HEK293 (cell line): ENCODE measurements around the gene TNFAIP1.
A peak's percentile ranks its signal among the peaks of the same experiment; 100 is the strongest.

Source experiments
- BCL11A ChIP-seq: fragments of 450-650 bp; formaldehyde crosslinking; IDR thresholded peaks from 2 replicates; pipeline ENCODE4 v1.5.1; 2016; ENCODE audit warnings: low read depth, missing biosample characterization, missing genetic modification characterization
- BCL11B ChIP-seq: fragments of 450-650 bp; formaldehyde crosslinking; IDR thresholded peaks from 2 replicates; pipeline ENCODE4 v1.5.1; 2016; ENCODE audit warnings: low read depth, missing biosample characterization, missing genetic modification characterization
- GLI4 ChIP-seq: fragments of 450-650 bp; formaldehyde crosslinking; IDR thresholded peaks from 2 replicates; pipeline ENCODE4 v1.5.1; 2016; ENCODE audit warnings: missing biosample characterization, missing genetic modification characterization
- KLF1 ChIP-seq: fragments of 450-650 bp; formaldehyde crosslinking; IDR thresholded peaks from 2 replicates; pipeline ENCODE4 v1.5.1; 2016; ENCODE audit warnings: missing biosample characterization, missing genetic modification characterization
- KLF9 ChIP-seq: fragments of 450-650 bp; formaldehyde crosslinking; IDR thresholded peaks from 2 replicates; pipeline ENCODE4 v1.5.1; 2016; ENCODE audit warnings: missing biosample characterization, missing genetic modification characterization, low read depth
- PRDM1 ChIP-seq: fragments of 450-650 bp; formaldehyde crosslinking; IDR thresholded peaks from 2 replicates; pipeline ENCODE4; 2016; ENCODE audit warnings: missing biosample characterization, missing genetic modification characterization
- SP2 ChIP-seq: fragments of 450-650 bp; formaldehyde crosslinking; IDR thresholded peaks from 2 replicates; pipeline ENCODE4 v1.5.1; 2016; ENCODE audit warnings: missing biosample characterization, missing genetic modification characterization
- ZBTB10 ChIP-seq: fragments of 450-650 bp; formaldehyde crosslinking; IDR thresholded peaks from 2 replicates; pipeline ENCODE4 v1.5.1; 2016; ENCODE audit warnings: missing biosample characterization, missing genetic modification characterization
- ZBTB17 ChIP-seq: fragments of 450-650 bp; formaldehyde crosslinking; IDR thresholded peaks from 2 replicates; pipeline ENCODE4 v1.5.1; 2016; ENCODE audit warnings: missing biosample characterization, missing genetic modification characterization
- ZFHX2 ChIP-seq: fragments of 450-650 bp; formaldehyde crosslinking; conservative IDR thresholded peaks from 2 replicates; pipeline ENCODE4 v1.5.1; 2016; ENCODE audit warnings: missing biosample characterization, missing genetic modification characterization
- ZFP69B ChIP-seq: fragments of 450-650 bp; formaldehyde crosslinking; IDR thresholded peaks from 2 replicates; pipeline ENCODE4 v1.5.1; 2016; ENCODE audit warnings: missing biosample characterization, missing genetic modification characterization
- ZIC2 ChIP-seq: fragments of 450-650 bp; formaldehyde crosslinking; IDR thresholded peaks from 2 replicates; pipeline ENCODE4 v1.5.1; 2016; ENCODE audit warnings: missing biosample characterization, missing genetic modification characterization
- ZNF114 ChIP-seq: fragments of 450-650 bp; formaldehyde crosslinking; IDR thresholded peaks from 2 replicates; pipeline ENCODE4 v1.5.0; 2017; ENCODE audit warnings: missing biosample characterization, missing genetic modification characterization
- ZNF239 ChIP-seq: fragments of 450-650 bp; formaldehyde crosslinking; IDR thresholded peaks from 2 replicates; pipeline ENCODE4 v1.5.1; 2016; ENCODE audit warnings: missing biosample characterization, missing genetic modification characterization
- ZNF280D ChIP-seq: fragments of 450-650 bp; formaldehyde crosslinking; IDR thresholded peaks from 2 replicates; pipeline ENCODE4 v1.5.1; 2016; ENCODE audit warnings: missing biosample characterization, missing genetic modification characterization
- ZNF292 ChIP-seq: fragments of 450-650 bp; formaldehyde crosslinking; IDR thresholded peaks from 2 replicates; pipeline ENCODE4 v1.5.1; 2016; ENCODE audit warnings: low read depth, missing biosample characterization, missing genetic modification characterization, borderline replicate concordance
- ZNF37A ChIP-seq: fragments of 450-650 bp; IDR thresholded peaks from 2 replicates; pipeline ENCODE4 v1.5.1; 2018; ENCODE audit warnings: missing biosample characterization, missing genetic modification characterization
- ZNF398 ChIP-seq: fragments of 450-650 bp; formaldehyde crosslinking; IDR thresholded peaks from 2 replicates; pipeline ENCODE4 v1.5.1; 2017; ENCODE audit warnings: missing biosample characterization, missing genetic modification characterization
- ZNF416 ChIP-seq: fragments of 450-650 bp; formaldehyde crosslinking; IDR thresholded peaks from 2 replicates; pipeline ENCODE4 v1.5.1; 2016; ENCODE audit warnings: missing biosample characterization, missing genetic modification characterization
- ZNF48 ChIP-seq: fragments of 450-650 bp; formaldehyde crosslinking; IDR thresholded peaks from 2 replicates; pipeline ENCODE4 v1.5.1; 2016; ENCODE audit warnings: missing biosample characterization, missing genetic modification characterization
- ZNF544 ChIP-seq: fragments of 450-650 bp; formaldehyde crosslinking; IDR thresholded peaks from 2 replicates; pipeline ENCODE4 v1.5.0; 2017; ENCODE audit warnings: missing biosample characterization, missing genetic modification characterization
- ZNF558 ChIP-seq: fragments of 450-650 bp; formaldehyde crosslinking; IDR thresholded peaks from 2 replicates; pipeline ENCODE4 v1.5.1; 2016; ENCODE audit warnings: missing biosample characterization, missing genetic modification characterization
- ZNF610 ChIP-seq: fragments of 450-650 bp; formaldehyde crosslinking; IDR thresholded peaks from 2 replicates; pipeline ENCODE4 v1.5.1; 2016; ENCODE audit warnings: missing biosample characterization, missing genetic modification characterization, borderline replicate concordance
- ZNF621 ChIP-seq: fragments of 450-650 bp; formaldehyde crosslinking; IDR thresholded peaks from 2 replicates; pipeline ENCODE4 v1.5.1; 2017; ENCODE audit warnings: missing biosample characterization, missing genetic modification characterization
- ZNF660 ChIP-seq: fragments of 450-650 bp; IDR thresholded peaks from 2 replicates; pipeline ENCODE4 v1.5.1; 2018; ENCODE audit warnings: missing biosample characterization, mild to moderate bottlenecking, missing genetic modification characterization
- ZNF664 ChIP-seq: fragments of 450-650 bp; formaldehyde crosslinking; IDR thresholded peaks from 2 replicates; pipeline ENCODE4 v1.5.1; 2016; ENCODE audit warnings: missing biosample characterization, missing genetic modification characterization
- ZNF76 ChIP-seq: fragments of 450-650 bp; formaldehyde crosslinking; IDR thresholded peaks from 2 replicates; pipeline ENCODE4; 2016; ENCODE audit warnings: low read depth, missing biosample characterization, missing genetic modification characterization, borderline replicate concordance
- ZNF791 ChIP-seq: fragments of 450-650 bp; formaldehyde crosslinking; IDR thresholded peaks from 2 replicates; pipeline ENCODE4 v1.5.1; 2016; ENCODE audit warnings: missing biosample characterization, missing genetic modification characterization
- ZNF792 ChIP-seq: fragments of 450-650 bp; formaldehyde crosslinking; IDR thresholded peaks from 2 replicates; pipeline ENCODE4 v1.5.1; 2016; ENCODE audit warnings: missing biosample characterization, missing genetic modification characterization
- TF ChIP-seq, protein P1 (sequence below): sonication (generic); formaldehyde crosslinking; IDR thresholded peaks from 2 replicates; pipeline ENCODE4 v1.8.1; 2022; ENCODE audit warnings: mild to moderate bottlenecking, moderate library complexity, missing genetic modification reagents
- TF ChIP-seq, protein P2 (sequence below): fragments of 450-650 bp; IDR thresholded peaks from 2 replicates; pipeline ENCODE4 v1.5.1; 2018; ENCODE audit warnings: missing biosample characterization, missing genetic modification characterization

Gene TNFAIP1

DNA sequence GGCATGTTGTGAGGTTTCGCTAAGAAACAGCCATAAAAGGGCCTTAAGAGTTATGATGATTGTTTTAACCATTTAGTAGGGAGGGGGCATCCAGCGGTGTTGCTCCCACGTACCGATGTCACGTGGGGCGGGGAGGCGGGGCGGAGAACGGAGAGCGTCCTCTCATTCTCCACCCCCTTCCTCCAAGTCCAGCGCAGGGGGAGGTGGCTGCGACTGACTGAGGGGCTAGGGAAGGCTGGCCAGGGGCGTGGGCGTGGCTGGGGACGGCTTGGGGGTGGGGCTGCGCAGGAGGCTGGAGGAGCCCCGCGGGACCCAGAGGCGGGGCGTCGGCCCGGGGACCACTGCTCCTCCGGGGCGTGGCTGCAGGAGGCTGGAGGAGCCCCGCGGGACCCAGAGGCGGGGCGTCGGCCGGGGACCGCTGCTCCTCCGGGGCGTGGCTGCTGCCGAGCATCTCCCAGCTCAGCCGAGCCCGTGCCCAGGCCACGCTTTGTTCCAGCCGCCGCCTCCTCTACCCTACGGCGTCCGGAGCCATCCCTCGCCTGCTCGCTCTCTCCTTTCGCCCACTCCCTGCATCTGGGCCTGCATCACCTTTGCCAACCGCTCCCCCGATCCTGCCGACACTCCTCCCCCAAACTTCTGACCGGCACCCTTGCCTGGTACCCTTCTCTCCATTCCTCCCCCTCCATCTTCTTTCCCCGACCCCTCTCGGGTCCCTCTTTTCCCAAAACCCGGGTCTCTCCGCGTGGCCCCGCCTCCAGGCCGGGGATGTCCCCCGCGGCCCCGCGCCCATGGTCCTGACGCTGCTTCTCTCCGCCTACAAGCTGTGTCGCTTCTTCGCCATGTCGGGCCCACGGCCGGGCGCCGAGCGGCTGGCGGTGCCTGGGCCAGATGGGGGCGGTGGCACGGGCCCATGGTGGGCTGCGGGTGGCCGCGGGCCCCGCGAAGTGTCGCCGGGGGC is 36.0 kb downstream of the TNFAIP1 start, which contains the start of gene SARM1 (continued):
- TF ChIP-seq ZNF280D (tag by site-specific recombination): no peak
- TF ChIP-seq ZNF239 (tag by site-specific recombination): no peak; the same call in 1 of the 2 replicates
- TF ChIP-seq ZNF48 (tag by site-specific recombination): no peak
- TF ChIP-seq ZBTB10 (tag by site-specific recombination): peak; percentile 84
- TF ChIP-seq GLI4 (tag by site-specific recombination): peak; percentile 87; the same call in 1 of the 2 replicates
- TF ChIP-seq BCL11A (tag by site-specific recombination): no peak
- TF ChIP-seq ZBTB17 (tag by site-specific recombination): peak; percentile 87
- no peak for TF ChIP-seq ZNF791
- TF ChIP-seq ZNF114 (tag by site-specific recombination): no peak
- TF ChIP-seq ZNF416 (tag by site-specific recombination): no peak
- TF ChIP-seq ZFP69B (tag by site-specific recombination): peak; percentile 86
- TF ChIP-seq ZNF76 (tag by site-specific recombination): peak; percentile 82
- TF ChIP-seq ZNF544 (tag by site-specific recombination): no peak
- TF ChIP-seq ZNF660 (tag by site-specific recombination): no peak
- TF ChIP-seq ZNF37A: no peak
- no peak for TF ChIP-seq ZNF610
- no peak for TF ChIP-seq ZNF558
- TF ChIP-seq PRDM1 (tag by site-specific recombination): no peak
- TF ChIP-seq ZNF292: no peak
- no peak for TF ChIP-seq ZNF621 (tag by site-specific recombination)
- no peak for TF ChIP-seq ZNF664 (tag by site-specific recombination)
- peak; percentile 84 for TF ChIP-seq SP2 (tag by site-specific recombination)
- no peak for TF ChIP-seq ZNF792
- TF ChIP-seq KLF1 (tag by site-specific recombination): peak; percentile 96
- peak; percentile 97 for TF ChIP-seq KLF9 (tag by site-specific recombination)
- TF ChIP-seq, protein P1, sequence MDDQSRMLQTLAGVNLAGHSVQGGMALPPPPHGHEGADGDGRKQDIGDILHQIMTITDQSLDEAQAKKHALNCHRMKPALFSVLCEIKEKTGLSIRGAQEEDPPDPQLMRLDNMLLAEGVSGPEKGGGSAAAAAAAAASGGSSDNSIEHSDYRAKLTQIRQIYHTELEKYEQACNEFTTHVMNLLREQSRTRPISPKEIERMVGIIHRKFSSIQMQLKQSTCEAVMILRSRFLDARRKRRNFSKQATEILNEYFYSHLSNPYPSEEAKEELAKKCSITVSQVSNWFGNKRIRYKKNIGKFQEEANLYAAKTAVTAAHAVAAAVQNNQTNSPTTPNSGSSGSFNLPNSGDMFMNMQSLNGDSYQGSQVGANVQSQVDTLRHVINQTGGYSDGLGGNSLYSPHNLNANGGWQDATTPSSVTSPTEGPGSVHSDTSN (CRISPR knock-in tag): peak; percentile 70
- TF ChIP-seq, protein P2, sequence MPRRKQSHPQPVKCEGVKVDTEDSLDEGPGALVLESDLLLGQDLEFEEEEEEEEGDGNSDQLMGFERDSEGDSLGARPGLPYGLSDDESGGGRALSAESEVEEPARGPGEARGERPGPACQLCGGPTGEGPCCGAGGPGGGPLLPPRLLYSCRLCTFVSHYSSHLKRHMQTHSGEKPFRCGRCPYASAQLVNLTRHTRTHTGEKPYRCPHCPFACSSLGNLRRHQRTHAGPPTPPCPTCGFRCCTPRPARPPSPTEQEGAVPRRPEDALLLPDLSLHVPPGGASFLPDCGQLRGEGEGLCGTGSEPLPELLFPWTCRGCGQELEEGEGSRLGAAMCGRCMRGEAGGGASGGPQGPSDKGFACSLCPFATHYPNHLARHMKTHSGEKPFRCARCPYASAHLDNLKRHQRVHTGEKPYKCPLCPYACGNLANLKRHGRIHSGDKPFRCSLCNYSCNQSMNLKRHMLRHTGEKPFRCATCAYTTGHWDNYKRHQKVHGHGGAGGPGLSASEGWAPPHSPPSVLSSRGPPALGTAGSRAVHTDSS: no peak
- TF ChIP-seq BCL11B (tag by site-specific recombination): no peak
- peak; percentile 29; the same call in 1 of the 2 replicates for TF ChIP-seq ZIC2 (tag by site-specific recombination)
- peak; percentile 74 for TF ChIP-seq ZNF398
- TF ChIP-seq ZFHX2 (tag by site-specific recombination): peak; percentile 96
